HG02970 (cell line): ENCODE results near the gene H2AZ2.
A peak's percentile ranks its signal among the peaks of the same experiment; 100 is the strongest.
"Not testable (repeated sequence)": the region's sequence is repeated elsewhere in the genome, so short reads cannot be mapped to it uniquely, and the experiment has no call there.

Experiments
- ATAC-seq: cut with Tn5 transposase; IDR thresholded peaks from one replicate; pipeline ENCODE4 v1.9.1; 2021; ENCODE audit warnings: mild to moderate bottlenecking, moderate library complexity, moderate number of reproducible peaks; ENCODE audit not compliant: unreplicated experiment, low FRiP score

The H2AZ2 gene

DNA sequence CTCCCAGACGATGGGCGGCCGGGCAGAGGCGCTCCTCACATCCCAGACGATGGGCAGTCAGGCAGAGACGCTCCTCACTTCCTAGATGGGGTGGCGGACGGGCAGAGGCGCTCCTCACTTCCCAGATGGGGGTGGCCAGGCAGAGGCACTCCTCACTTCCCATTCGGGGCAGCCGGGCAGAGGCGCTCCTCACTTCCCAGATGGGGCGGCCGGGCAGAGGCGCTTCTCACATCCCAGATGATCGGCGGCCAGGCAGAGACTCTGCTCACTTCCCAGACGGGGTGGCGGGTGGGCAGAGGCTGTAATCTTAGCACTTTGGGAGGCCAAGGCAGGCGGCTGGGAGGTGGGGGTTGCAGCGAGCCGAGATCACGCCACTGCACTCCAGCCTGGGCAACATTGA lies 24.0 kb upstream of the H2AZ2 start:
- ATAC-seq: not testable (repeated sequence)

DNA sequence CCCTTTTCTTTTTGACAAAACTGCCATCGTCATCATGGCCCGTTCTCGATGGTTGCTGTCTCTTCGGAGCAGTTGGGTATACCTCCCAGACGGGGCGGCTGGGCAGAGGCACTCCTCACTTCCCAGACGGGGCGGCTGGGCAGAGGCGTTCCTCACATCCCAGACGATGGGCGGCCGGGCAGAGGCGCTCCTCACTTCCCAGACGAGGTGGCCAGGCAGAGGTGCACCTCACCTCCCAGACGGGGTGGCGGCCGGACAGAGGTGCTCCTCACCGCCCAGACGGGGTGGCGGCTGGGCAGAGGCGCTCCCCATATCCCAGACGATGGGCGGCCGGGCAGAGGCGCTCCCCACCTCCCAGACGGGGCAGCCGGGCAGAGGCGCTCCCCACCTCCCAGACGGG lies 22.9 kb upstream of the H2AZ2 start:
- not testable (repeated sequence) for ATAC-seq

DNA sequence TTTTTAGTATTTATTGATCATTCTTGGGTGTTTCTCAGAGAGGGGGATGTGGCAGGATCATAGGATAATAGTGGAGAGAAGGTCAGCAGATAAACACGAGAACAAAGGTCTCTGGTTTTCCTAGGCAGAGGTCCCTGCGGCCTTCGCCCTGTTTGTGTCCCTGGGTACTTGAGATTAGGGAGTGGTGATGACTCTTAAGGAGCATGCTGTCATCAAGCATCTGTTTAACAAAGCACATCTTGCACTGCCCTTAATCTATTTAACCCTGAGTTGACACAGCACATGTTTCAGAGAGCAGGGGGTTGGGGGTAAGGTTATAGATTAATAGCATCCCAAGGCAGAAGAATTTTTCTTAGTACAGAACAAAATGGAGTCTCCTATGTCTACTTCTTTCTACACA lies 22.4 kb upstream of the H2AZ2 start:
- ATAC-seq: not testable (repeated sequence)

DNA sequence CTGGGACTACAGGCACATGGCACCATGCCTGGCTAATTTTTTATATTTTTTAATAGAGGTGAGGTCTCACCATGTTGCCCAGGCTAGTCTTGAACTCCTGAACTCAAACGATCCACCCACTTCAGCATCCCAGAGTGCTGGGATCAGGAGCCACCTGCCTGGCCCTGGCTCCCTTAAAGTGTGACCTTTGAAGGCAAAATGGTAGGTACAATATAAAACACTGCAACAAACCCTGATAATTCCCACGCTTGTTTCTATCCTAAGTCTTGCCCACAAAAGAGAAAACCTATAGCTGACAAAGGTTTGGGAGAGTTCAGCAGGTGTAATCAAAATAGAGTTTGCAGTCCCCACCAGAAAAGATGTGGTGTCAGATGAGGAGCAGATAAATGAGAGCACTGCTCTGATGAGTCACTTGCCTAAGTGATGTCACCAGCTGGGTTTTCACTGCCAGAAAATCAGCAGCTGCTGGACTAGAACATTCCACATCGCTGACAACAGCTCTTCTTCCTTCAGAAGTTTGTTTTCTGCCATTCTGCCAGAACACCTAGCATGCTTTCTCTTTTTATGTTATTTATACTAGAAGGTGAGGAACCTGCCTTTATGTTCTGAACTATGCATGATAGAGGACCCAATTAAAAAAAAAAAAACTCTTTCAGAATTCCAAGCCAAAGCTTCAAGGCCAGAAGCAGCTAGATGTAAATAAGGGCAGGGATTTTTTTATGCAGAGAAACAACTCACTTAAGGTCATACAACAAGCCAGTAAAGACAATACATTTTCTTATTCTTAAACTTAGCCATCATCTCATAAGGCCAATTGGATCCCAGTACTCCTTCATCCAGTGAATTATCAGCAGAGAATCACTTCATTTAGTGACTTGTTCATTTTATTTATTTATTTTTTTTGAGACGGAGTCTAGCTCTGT lies 19.4 kb upstream of the H2AZ2 start:
- no peak for ATAC-seq

DNA sequence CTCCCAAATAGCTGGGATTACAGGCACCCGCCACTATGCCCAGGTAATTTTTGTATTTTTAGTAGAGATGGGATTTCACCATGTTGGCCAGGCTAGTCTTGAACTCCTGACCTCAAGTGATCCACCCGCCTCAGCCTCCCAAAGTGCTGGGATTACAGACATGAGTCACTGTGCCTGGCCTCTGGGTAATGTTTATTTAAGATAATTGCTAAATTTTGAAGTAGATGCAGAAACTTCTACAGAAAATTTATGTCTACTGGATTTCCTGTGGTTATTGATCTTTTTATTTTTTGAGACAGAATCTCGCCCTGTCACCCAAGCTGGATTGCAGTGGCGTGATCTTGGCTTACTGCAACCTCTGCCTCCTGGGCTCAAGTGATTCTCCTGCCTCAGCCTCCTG lies 14.1 kb upstream of the H2AZ2 start:
- not testable (repeated sequence) for ATAC-seq

DNA sequence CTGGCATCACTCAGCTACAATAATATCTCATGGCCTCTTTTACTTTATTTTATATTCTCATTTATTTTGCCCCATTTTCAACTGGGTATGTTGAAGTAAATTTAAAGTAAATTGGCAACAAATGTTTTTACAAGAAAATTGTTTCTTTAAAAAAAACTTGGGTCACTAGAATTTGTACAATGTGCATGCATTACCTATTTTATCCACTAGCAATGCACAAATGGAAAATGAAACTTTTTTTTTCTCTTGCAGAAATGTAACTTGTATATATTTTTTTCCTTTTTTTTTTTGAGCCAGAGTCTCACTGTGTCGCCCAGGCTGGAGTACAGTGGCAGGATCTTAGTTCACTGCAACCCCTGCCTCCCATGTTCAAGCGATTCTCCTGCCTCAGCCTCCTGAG lies 10.3 kb upstream of the H2AZ2 start:
- no peak for ATAC-seq

DNA sequence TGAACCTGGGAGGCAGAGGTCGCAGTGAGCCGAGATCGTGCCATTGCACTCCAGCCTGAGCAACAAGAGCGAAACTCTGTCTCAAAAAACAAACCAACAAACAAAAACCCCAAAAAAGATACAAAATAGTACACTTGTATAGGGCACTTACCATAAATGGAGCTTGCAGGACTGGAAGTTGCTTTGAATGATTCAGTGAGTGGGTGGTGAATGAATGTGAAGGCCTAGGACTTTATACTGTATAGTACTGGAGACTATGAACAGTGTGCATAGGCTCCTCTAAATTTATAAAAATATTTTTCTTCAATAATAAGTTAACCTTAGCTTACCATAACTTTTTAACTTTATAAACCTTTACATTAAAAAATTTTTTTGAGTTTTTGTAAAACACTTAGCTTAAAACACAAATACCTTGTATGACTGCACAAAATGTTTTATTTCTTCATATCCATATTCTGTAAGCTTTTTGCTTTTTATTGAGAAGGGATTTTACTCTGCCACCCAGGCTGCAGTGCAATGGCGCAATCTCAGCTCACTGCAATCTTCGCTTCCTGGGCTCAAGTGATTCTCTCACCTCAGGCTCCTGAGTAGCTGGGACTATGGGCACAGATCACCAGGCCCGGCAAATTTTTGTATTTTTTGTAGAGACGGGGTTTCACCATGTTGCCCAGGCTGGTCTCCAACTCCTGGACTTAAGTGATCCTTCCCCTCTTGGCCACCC lies 6.9 kb upstream of the H2AZ2 start:
- ATAC-seq: no peak

DNA sequence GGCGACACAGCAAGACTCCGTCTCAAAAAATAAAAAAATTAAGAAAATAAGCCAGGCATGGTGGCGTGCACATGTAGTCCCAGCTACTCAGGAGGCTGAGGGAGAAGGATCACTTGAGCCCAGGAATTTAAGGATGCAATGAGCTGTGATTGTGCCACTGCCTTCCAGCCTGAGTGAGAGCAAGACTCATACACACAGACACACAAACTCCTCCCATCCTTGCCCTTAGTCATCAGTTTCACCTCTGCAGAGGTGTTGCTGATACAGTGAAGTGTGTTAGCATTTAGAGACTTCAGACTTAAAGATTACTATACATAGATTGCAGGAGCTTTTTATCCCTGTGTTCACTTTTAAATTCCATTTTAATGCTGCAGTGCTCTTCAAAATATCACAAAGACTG lies 5.5 kb upstream of the H2AZ2 start:
- ATAC-seq: no peak

DNA sequence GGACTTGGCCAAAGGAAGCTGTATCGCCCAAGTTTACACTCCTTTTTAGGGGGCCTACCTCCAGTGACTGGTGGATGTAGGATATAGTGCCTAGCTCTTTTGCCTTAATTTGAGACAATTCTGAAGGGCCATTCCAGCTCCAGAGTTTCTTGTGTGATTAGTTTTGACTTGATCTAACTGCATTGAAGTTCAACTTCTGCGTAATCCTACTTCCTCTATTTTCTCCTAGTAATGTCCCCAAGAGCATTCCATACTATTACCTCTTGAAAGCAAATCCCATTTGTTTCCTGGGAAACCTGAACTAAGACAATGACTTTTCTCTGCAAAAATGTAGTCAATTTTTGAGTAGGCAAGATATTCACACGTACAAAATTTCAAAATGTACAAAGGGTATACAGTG lies 4.7 kb upstream of the H2AZ2 start:
- no peak for ATAC-seq

DNA sequence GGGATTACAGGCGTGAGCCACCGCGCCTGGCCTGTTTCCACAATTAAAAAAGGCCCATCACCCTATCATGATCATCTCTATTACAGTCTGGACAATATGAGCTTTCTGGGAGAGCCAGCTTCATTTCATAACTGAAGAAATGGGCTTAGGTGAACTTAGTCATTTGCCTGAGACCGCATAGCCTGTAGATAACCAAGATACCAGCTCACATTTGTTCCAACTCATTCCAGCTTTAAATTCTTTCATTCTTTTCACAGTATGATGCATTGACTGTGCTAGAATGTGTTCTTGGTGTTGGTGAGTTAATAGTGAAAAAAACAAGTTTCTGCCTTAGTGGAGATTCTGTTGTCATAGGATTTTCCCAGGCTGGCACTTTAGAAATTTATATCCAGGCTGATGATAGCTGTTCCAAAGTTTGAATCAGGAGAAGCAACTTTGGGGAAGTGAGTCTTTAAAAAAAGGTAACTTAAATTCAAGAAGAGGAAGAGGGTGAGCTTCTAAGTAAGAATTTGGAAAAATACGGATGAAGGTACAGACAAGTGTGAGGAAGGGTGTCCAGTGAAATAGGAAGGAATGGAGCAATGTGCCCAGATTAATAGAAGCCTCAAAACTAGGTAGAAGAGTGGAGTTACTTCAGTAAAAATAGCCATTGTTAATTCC lies 2.1 kb upstream of the H2AZ2 start:
- no peak for ATAC-seq

DNA sequence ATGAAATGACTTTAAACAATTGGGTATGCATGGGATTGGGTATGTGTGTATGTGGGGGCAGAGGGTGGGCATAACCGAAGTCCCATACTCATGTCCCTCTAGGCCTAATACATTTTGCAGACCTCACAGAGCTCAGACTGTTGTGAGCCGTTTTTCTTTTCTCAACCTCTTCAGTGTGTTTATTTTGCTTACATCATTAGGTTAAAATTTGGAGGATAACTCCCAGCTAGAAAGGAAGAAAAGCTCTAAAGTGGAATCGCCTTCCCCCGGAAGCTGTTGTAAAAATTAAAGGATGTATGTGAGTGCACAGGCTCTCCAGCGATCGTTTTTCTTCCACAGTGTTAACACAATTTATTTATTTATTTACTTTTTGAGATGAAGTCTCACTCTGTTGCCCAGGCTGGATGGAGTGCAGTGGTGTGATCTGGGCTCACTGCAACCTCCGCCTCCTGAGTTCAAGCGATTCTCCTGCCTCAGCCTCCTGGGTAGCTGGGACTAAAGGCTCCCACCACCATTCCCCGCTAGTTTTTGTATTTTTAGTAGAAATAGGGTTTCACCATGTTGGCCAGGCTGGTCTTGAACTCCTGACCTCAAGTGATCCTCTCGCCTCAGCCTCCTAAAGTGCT lies 1.5 kb upstream of the H2AZ2 start:
- no peak for ATAC-seq

DNA sequence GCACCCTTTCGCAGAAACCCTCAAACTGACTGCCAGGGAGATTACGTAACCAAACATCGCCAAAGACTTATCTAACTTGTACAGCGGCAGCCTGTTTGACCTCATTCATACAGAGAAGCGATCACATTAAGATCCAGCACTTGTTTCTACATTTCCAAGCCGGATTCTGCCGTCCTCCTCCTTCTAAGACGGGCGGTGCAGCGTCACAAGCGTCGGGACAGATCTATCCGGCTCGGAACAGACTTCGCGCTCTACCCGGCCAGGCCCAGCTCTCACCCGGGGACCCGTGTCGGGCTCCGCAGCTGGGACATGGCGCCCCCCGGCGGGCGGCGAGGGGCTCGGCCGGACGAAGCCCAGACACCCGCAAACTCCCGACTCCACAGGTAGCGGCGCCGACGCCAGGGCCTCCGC lies 373 bp downstream of the H2AZ2 start:
- peak; percentile 67 for ATAC-seq

DNA sequence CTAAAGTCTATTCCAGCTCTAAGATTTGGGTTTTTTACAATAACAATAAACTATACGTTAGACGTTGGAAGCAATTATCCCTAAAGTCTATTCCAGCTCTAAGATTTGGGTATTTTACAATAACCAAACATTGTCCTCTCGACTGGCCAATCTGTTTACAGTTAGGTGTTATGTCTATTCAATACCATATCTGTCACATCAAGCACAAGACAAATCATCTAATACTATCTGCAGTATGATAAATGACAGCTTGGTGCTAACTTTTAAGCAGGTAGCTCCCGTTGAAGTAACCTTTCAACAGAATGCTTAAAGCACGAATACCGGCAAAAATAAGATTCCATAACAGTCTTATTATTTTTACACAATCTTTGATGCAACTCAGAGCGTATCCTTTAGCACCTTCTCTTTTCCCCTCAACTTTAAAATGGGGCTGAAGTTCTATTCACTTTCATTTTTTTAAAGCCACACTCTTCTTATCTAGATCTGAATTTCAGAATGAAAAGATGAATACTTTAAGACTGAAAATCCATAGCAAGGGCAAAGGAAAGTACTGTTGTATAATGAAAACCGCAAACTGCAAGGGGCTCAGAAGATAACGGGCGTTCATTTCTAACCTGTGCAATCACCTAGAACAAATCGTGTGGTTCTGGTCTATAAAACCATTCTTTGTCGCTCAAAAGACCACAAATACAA lies 925 bp downstream of the H2AZ2 start:
- peak; percentile 0 for ATAC-seq

DNA sequence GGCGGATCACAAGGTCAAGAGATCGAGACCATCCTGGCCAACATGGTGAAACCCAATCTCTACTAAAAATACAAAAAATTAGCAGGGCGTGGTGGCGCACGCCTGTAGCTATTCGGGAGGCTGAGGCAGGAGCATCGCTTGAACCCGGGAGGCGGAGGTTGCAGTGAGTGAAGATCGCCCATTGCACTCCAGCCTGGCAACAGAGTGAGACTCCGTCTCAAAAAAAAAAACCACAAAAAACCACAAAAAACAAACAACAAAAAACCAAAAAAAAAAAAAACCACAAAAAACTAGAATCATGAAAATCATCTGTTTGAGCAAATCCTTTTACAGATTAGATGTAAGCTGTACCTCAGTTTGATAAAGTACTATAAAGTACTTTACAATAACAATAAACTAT lies 1.5 kb downstream of the H2AZ2 start:
- ATAC-seq: not testable (repeated sequence)

DNA sequence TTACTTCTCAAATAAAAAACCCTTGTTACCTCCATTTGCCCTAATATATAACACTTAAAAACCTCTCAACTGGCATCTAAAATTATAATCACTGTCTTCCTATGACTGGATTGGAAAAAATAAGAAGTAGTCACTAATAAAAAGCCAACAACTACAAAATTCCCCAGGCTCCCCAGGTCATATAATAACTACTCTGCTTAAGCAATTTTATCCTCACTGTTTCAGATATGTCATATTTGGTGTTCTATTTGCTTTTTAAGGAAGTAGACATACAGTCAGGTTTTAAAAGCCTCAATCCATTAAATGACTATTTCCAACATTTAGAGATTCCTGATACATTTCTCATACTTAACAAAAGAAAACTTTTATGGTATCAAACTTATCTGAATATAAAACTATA lies 2.4 kb downstream of the H2AZ2 start:
- no peak for ATAC-seq

DNA sequence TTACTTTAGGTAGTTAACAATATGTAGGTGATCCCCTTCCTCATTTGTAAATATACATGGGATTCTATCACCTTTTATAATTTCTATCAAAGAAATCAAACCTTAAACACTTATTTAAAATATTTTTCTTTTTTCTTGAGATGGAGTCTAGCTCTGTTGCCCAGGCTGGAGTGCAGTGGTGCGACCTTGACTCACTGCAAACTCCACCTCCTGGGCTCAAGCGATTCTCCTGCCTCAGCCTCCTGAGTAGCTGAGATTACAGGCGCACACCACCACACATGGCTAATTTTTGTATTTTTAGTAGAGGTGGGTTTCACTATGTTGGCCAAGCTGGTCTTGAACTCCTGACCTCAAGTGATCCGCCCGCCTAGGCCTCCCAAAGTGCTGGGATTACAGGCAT lies 4.4 kb downstream of the H2AZ2 start:
- not testable (repeated sequence) for ATAC-seq

DNA sequence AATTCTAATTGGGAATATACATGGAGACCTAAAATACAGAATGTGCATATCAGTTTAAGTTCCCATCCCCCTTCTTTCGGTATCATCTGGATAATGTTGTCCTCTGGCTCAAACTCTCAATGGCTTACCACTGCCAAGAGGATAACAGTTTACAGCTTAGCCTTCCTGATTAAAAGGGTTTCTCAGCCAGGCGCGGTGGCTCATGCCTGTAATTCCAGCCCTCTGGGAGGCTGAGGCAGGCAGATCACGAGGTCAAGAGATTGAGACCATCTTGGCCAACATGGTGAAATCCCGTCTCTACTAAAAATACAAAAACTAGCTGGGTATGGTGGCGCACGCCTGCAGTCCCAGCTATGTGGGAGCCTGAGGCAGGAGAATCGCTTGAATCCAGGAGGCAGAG lies 5.2 kb downstream of the H2AZ2 start:
- ATAC-seq: not testable (repeated sequence)

DNA sequence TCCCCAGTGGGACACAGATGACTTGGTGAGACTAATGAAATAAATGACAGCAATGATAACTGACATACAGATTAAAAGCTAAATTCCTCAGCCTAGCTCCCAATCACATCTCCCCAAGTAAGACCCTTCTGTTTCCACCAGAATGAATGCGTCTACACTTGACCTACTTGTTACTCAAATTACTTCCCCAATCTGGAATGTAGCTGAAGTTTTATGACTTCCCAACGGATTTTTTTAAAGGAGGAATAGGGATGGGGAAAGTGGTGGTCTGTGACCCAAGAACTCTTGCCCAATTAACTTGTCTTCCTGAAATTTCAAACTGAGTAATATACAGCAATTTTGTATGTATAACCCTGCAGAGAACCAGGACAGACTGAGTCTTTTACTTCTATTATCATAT lies 9.1 kb downstream of the H2AZ2 start:
- no peak for ATAC-seq

DNA sequence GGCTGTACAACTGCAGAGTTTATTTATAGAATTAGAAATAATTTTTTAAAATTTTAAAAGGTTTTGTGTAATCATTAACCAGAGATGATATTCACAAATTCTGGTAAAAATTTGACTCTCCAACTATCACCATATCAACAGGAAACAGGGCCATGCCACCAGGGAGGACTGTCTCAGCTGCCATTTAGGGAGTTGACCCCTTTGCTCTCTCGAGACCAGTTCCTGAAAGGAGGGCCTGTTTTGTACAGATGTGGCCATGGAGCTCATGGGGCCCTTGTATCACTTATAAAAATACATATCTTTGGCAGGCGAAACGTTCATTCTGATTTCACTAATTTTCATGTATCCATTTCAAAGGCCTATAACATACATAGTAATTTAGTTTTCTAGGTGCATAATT lies 20.3 kb downstream of the H2AZ2 start:
- ATAC-seq: no peak

DNA sequence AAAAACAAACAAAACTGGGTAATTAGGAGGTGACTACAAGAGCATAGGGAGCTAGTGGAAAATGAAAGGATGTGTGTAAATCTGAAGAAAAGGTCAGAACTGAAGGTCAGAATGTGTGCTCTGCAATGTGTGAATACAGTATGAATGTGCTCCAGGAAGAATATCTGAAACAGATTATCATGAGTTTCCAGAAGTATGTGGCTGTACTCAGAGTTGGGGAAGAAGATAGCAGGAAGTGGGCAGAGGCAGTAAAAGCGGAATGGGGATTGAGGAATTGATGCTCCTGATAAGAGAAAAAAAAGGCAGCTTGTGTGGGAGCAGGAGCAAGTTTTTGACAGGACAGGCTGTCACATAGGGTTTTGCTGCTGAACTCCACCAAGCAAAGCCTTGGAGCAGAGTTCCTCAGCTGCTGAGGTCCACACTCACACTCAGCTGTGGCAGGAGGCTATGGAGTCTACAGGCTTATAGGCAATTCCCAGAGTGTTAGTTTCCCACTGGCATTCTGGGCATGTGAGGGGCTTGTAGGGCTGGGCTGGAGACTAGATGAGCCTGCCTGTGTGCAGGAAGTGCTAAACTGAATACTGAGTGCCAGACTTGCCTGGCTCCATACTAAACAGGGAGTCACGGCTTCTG lies 22.9 kb downstream of the H2AZ2 start:
- no peak for ATAC-seq
